WTC11 (cell line): ENCODE data around the gene HMX2. TPM values are rescaled to one million over a fixed set of nuclear protein-coding genes. Genes with fewer than 3 reads are reported as not detected.

Source experiments
- ATAC-seq: fragments of 200-7000 bp; cut with Tn5 transposase; 2 replicates; pipeline ENCODE4 v1.10.0; 2021; ENCODE audit warnings: mild to moderate bottlenecking, moderate library complexity
- CTCF ChIA-PET: fragments of 300-600 bp; sonication (Branson Sonifier 250); formaldehyde crosslinking; loops from one replicate; lab custom pipeline; 2021; ENCODE audit warnings: antibody characterized with exemption; lab: Charles Lee
- POLR2A ChIA-PET: fragments of 350-600 bp; sonication (Branson Sonifier 250); formaldehyde crosslinking; loops from one replicate; lab custom pipeline; 2021; ENCODE audit warnings: antibody characterized with exemption; lab: Charles Lee
- DNase-seq: peaks from one replicate; pipeline ENCODE4 v3.0.0; 2021; ENCODE audit warnings: low spot score
- H3K27ac Mint-ChIP-seq: 2 replicates; pipeline ENCODE4 v1.8.0; 2021; ENCODE audit warnings: mixed read lengths
- H3K27me3 Mint-ChIP-seq: 2 replicates; pipeline ENCODE4 v1.8.0; 2021; ENCODE audit warnings: low read depth, mild to moderate bottlenecking, moderate library complexity, mixed read lengths
- H3K36me3 Mint-ChIP-seq: 2 replicates; pipeline ENCODE4 v1.8.0; 2021; ENCODE audit warnings: mixed read lengths
- H3K4me1 Mint-ChIP-seq: 2 replicates; pipeline ENCODE4 v1.8.0; 2022; ENCODE audit warnings: mixed read lengths
- H3K4me3 Mint-ChIP-seq: 2 replicates; pipeline ENCODE4 v1.8.0; 2021; ENCODE audit warnings: mild to moderate bottlenecking, moderate library complexity, mixed read lengths
- H3K9me3 Mint-ChIP-seq: 2 replicates; pipeline ENCODE4 v1.8.0; 2021; ENCODE audit warnings: mixed read lengths
- ATF1 ChIP-seq: sonication (generic); formaldehyde crosslinking; IDR thresholded peaks from 2 replicates; pipeline ENCODE4 v1.8.1; 2023; ENCODE audit warnings: mild to moderate bottlenecking, moderate library complexity, missing genetic modification reagents
- JUN ChIP-seq: sonication (generic); formaldehyde crosslinking; IDR thresholded peaks from 2 replicates; pipeline ENCODE4 v1.8.0; 2023; ENCODE audit warnings: mild to moderate bottlenecking, missing genetic modification reagents
- SMAD4 ChIP-seq: sonication (generic); formaldehyde crosslinking; IDR thresholded peaks from 2 replicates; pipeline ENCODE4 v1.8.0; 2022; ENCODE audit warnings: mild to moderate bottlenecking, missing genetic modification reagents
- ZBTB21 ChIP-seq: sonication (generic); formaldehyde crosslinking; IDR thresholded peaks from 2 replicates; pipeline ENCODE4 v1.8.1; 2023; ENCODE audit warnings: mild to moderate bottlenecking, missing genetic modification reagents, borderline replicate concordance
- ZNF121 ChIP-seq: sonication (generic); formaldehyde crosslinking; IDR thresholded peaks from 2 replicates; pipeline ENCODE4 v1.8.0; 2023; ENCODE audit warnings: missing genetic modification reagents
- ZNF219 ChIP-seq: sonication (generic); formaldehyde crosslinking; IDR thresholded peaks from 2 replicates; pipeline ENCODE4 v1.8.0; 2023; ENCODE audit warnings: missing genetic modification reagents, mild to moderate bottlenecking, borderline replicate concordance
- ZNF263 ChIP-seq: sonication (generic); formaldehyde crosslinking; IDR thresholded peaks from 2 replicates; pipeline ENCODE4 v1.8.1; 2022; ENCODE audit warnings: low read depth, mild to moderate bottlenecking, moderate library complexity, missing genetic modification reagents
- ZNF317 ChIP-seq: sonication (generic); formaldehyde crosslinking; IDR thresholded peaks from 2 replicates; pipeline ENCODE4 v1.8.1; 2023; ENCODE audit warnings: low read depth, mild to moderate bottlenecking, moderate library complexity, missing genetic modification reagents, borderline replicate concordance
- total RNA-seq: library from RNA; stranded (reverse); gene quantifications from 3 replicates; pipeline ENCODE4 v1.2.3, GENCODE V29; 2021
- TF ChIP-seq, protein P1 (sequence below): sonication (generic); formaldehyde crosslinking; IDR thresholded peaks from 2 replicates; pipeline ENCODE4 v1.8.1; 2022; ENCODE audit warnings: mild to moderate bottlenecking, moderate library complexity, missing genetic modification reagents
- TF ChIP-seq, protein P2 (sequence below): sonication (generic); formaldehyde crosslinking; IDR thresholded peaks from 2 replicates; pipeline ENCODE4 v1.8.1; 2023; ENCODE audit warnings: mild to moderate bottlenecking, missing genetic modification reagents
- TF ChIP-seq, protein P3 (sequence below): sonication (generic); formaldehyde crosslinking; IDR thresholded peaks from 2 replicates; pipeline ENCODE4 v1.8.0; 2022; ENCODE audit warnings: mild to moderate bottlenecking, missing genetic modification reagents
- TF ChIP-seq, protein P4 (sequence below): sonication (generic); formaldehyde crosslinking; conservative IDR thresholded peaks from 2 replicates; pipeline ENCODE4 v1.8.1; 2023; ENCODE audit warnings: mild to moderate bottlenecking, low read depth, missing genetic modification reagents, moderate library complexity
- TF ChIP-seq, protein P5 (sequence below): sonication (generic); formaldehyde crosslinking; IDR thresholded peaks from 2 replicates; pipeline ENCODE4 v1.8.0; 2022; ENCODE audit warnings: mild to moderate bottlenecking, missing genetic modification reagents
- TF ChIP-seq, protein P6 (sequence below): fragments of 250-450 bp; sonication (Bioruptor Pico); IDR thresholded peaks from 2 replicates; pipeline ENCODE4 v1.9.0; 2021; ENCODE audit warnings: mild to moderate bottlenecking, borderline replicate concordance

The HMX2 gene
- total RNA-seq, 1 experiment from 2014 or later: 0.59 TPM

DNA sequence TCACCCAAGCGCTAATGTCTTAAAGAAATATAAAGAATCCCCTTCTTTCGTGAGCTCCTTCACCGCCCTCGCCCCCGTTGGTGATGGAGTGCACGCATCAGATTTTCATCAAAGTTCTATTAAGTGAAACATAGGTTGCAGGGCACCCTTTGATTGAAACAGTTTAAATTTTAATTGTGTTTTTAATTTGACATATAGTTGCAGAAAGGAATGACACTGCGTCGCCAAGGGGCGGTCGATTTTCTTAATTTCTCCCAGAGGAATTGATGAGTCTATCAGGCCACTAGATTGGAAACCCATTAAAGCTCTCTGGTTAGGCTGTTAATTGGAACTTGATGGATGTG lies 4.1 kb upstream of the HMX2 start:
- peak overlapping the region; percentile 67 for H3K4me3 Mint-ChIP-seq
- TF ChIP-seq, protein P1, sequence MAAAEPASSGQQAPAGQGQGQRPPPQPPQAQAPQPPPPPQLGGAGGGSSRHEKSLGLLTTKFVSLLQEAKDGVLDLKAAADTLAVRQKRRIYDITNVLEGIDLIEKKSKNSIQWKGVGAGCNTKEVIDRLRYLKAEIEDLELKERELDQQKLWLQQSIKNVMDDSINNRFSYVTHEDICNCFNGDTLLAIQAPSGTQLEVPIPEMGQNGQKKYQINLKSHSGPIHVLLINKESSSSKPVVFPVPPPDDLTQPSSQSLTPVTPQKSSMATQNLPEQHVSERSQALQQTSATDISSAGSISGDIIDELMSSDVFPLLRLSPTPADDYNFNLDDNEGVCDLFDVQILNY: no peak
- TF ChIP-seq, protein P2, sequence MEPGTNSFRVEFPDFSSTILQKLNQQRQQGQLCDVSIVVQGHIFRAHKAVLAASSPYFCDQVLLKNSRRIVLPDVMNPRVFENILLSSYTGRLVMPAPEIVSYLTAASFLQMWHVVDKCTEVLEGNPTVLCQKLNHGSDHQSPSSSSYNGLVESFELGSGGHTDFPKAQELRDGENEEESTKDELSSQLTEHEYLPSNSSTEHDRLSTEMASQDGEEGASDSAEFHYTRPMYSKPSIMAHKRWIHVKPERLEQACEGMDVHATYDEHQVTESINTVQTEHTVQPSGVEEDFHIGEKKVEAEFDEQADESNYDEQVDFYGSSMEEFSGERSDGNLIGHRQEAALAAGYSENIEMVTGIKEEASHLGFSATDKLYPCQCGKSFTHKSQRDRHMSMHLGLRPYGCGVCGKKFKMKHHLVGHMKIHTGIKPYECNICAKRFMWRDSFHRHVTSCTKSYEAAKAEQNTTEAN (CRISPR knock-in tag): no peak
- TF ChIP-seq SMAD4 (no peak), ZNF317 (no peak), ZNF219 (CRISPR knock-in tag) (no peak), ZNF121 (CRISPR knock-in tag) (no peak), ATF1 (CRISPR knock-in tag) (no peak), ZBTB21 (CRISPR knock-in tag) (no peak)
- TF ChIP-seq, protein P3, sequence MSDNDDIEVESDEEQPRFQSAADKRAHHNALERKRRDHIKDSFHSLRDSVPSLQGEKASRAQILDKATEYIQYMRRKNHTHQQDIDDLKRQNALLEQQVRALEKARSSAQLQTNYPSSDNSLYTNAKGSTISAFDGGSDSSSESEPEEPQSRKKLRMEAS (CRISPR knock-in tag): no peak
- peaks cover 3% of the 10 kb centered on the region; the same call in 1 of the 2 replicates for H3K36me3 Mint-ChIP-seq
- H3K4me1 Mint-ChIP-seq: peaks cover 73% of the 10 kb centered on the region
- CTCF ChIA-PET: interaction anchor here (2.0 kb wide), 1 partner anchor 101 kb away, joined by 13 read pairs; no protein-coding TSS in a partner anchor
- no peak for ATAC-seq
- H3K27me3 Mint-ChIP-seq: peaks cover 100% of the 10 kb centered on the region
- POLR2A ChIA-PET: no interaction called here
- H3K9me3 Mint-ChIP-seq: no peaks in the 10 kb centered on the region
- H3K27ac Mint-ChIP-seq: no peak overlapping the region
- no peak for DNase-seq

DNA sequence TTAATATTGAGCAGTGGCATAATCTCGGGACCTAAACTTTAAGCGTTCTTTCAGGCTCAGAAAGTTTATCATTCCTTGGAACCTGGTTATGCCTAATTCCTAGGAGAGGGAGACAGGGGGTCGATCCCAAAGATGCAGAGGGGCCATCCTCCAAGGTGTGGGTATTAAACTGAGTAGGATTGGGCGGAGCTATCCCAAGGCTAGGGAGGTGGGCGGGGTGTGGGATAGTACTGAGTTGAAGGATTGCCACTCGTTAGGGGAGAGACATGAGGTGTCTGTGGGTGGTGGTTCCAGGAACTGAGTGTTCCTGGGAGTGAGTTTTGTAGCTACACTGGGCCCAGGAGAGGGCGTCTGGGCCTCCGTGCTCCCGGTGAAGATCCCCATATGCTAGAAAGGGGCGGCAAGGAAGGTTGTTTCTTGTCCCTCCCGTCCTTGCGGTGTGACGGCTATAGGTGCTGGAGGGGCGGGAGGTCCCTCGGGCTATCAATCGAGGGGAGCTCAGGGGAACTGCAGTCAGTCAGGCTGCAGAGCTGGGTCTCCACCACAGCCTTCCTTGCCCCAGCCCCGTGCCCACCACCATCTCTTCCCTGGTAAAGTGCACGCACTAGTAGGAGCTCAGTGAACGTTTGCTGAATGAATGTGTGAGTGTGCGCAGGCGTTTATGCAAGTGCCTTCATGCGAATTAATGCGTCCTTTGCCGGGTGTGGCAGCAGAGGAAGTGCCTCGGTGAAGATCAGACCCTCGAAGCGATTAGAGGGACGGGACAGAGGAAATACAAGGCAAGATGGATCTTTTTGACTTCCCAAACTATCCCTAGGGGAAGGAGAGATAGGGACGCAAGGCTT lies 3.0 kb upstream of the HMX2 start:
- Mint-ChIP-seq H3K4me3 (peak overlapping the region; percentile 57), H3K27ac (no peak overlapping the region), H3K36me3 (peaks cover 3% of the 10 kb centered on the region; the same call in 1 of the 2 replicates), H3K4me1 (peaks cover 68% of the 10 kb centered on the region), H3K27me3 (peaks cover 100% of the 10 kb centered on the region), H3K9me3 (no peaks in the 10 kb centered on the region)
- ChIA-PET CTCF (interaction anchor here (0.9 to 2.0 kb wide), 6 partner anchors 9 to 236 kb away, joined by 3 to 13 read pairs (median 6); partner anchors contain the start of gene BUB3), POLR2A (interaction anchor here (1.8 kb wide), 1 partner anchor 9 kb away, joined by 5 read pairs; the partner anchor contains the start of gene BUB3)
- peak; percentile 53 for DNase-seq
- peak; percentile 2; the same call in 1 of the 2 replicates for ATAC-seq
- TF ChIP-seq ZNF263 (CRISPR knock-in tag) (peak; percentile 37; the same call in 1 of the 2 replicates), JUN (no peak)

DNA sequence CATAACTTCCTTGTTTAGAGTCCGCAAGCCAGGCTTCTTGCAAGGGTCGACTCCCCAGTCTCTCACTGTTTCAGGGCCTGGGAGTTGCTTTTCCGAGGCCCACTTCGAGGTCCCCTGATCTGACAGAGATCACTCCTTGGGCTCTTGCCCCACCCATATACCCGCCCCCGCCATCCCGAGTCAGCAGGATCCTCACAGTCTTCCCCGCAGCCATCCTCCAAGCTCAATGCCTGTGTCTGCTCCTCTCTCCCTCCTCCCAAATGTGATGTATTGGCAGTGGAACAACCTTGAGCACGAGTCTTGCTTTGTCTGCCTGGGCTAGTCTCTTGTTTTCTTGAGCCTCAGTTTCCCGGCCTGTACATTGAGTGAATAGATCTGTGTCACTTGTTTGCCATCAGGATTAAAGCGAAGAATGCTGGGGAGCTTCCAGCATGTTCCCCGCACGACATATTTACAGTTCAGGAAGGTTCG lies 2.4 kb upstream of the HMX2 start:
- ChIA-PET CTCF (interaction anchor here (0.6 to 2.0 kb wide), 7 partner anchors 8 to 284 kb away, joined by 3 to 13 read pairs (median 3); partner anchors contain the start of gene BUB3), POLR2A (interaction anchor here (1.8 kb wide), 1 partner anchor 8 kb away, joined by 5 read pairs; the partner anchor contains the start of gene BUB3)
- no peaks in the 10 kb centered on the region for H3K9me3 Mint-ChIP-seq
- peak; percentile 29 for DNase-seq
- peaks cover 3% of the 10 kb centered on the region; the same call in 1 of the 2 replicates for H3K36me3 Mint-ChIP-seq
- H3K4me1 Mint-ChIP-seq: peaks cover 70% of the 10 kb centered on the region
- no peak for ATAC-seq
- H3K27me3 Mint-ChIP-seq: peaks cover 100% of the 10 kb centered on the region
- no peak overlapping the region for H3K27ac Mint-ChIP-seq
- peak overlapping the region; percentile 57 for H3K4me3 Mint-ChIP-seq
- TF ChIP-seq, protein P4, sequence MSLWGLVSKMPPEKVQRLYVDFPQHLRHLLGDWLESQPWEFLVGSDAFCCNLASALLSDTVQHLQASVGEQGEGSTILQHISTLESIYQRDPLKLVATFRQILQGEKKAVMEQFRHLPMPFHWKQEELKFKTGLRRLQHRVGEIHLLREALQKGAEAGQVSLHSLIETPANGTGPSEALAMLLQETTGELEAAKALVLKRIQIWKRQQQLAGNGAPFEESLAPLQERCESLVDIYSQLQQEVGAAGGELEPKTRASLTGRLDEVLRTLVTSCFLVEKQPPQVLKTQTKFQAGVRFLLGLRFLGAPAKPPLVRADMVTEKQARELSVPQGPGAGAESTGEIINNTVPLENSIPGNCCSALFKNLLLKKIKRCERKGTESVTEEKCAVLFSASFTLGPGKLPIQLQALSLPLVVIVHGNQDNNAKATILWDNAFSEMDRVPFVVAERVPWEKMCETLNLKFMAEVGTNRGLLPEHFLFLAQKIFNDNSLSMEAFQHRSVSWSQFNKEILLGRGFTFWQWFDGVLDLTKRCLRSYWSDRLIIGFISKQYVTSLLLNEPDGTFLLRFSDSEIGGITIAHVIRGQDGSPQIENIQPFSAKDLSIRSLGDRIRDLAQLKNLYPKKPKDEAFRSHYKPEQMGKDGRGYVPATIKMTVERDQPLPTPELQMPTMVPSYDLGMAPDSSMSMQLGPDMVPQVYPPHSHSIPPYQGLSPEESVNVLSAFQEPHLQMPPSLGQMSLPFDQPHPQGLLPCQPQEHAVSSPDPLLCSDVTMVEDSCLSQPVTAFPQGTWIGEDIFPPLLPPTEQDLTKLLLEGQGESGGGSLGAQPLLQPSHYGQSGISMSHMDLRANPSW (CRISPR knock-in tag): no peak
- TF ChIP-seq ZNF121 (CRISPR knock-in tag) (no peak), ATF1 (CRISPR knock-in tag) (no peak)
- TF ChIP-seq, protein P5, sequence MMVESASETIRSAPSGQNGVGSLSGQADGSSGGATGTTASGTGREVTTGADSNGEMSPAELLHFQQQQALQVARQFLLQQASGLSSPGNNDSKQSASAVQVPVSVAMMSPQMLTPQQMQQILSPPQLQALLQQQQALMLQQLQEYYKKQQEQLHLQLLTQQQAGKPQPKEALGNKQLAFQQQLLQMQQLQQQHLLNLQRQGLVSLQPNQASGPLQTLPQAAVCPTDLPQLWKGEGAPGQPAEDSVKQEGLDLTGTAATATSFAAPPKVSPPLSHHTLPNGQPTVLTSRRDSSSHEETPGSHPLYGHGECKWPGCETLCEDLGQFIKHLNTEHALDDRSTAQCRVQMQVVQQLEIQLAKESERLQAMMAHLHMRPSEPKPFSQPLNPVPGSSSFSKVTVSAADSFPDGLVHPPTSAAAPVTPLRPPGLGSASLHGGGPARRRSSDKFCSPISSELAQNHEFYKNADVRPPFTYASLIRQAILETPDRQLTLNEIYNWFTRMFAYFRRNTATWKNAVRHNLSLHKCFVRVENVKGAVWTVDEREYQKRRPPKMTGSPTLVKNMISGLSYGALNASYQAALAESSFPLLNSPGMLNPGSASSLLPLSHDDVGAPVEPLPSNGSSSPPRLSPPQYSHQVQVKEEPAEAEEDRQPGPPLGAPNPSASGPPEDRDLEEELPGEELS: no peak
- TF ChIP-seq, protein P6, sequence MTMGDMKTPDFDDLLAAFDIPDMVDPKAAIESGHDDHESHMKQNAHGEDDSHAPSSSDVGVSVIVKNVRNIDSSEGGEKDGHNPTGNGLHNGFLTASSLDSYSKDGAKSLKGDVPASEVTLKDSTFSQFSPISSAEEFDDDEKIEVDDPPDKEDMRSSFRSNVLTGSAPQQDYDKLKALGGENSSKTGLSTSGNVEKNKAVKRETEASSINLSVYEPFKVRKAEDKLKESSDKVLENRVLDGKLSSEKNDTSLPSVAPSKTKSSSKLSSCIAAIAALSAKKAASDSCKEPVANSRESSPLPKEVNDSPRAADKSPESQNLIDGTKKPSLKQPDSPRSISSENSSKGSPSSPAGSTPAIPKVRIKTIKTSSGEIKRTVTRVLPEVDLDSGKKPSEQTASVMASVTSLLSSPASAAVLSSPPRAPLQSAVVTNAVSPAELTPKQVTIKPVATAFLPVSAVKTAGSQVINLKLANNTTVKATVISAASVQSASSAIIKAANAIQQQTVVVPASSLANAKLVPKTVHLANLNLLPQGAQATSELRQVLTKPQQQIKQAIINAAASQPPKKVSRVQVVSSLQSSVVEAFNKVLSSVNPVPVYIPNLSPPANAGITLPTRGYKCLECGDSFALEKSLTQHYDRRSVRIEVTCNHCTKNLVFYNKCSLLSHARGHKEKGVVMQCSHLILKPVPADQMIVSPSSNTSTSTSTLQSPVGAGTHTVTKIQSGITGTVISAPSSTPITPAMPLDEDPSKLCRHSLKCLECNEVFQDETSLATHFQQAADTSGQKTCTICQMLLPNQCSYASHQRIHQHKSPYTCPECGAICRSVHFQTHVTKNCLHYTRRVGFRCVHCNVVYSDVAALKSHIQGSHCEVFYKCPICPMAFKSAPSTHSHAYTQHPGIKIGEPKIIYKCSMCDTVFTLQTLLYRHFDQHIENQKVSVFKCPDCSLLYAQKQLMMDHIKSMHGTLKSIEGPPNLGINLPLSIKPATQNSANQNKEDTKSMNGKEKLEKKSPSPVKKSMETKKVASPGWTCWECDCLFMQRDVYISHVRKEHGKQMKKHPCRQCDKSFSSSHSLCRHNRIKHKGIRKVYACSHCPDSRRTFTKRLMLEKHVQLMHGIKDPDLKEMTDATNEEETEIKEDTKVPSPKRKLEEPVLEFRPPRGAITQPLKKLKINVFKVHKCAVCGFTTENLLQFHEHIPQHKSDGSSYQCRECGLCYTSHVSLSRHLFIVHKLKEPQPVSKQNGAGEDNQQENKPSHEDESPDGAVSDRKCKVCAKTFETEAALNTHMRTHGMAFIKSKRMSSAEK (CRISPR knock-in tag): no peak
